ENCODE data around the gene RER1. TPM values are rescaled to one million over a fixed set of nuclear protein-coding genes. Genes with fewer than 3 reads are reported as not detected.

Gene RER1
- total RNA-seq, 1 donor from 2014 or later, result 133 TPM

- Histone ChIP-seq H3K4me3 (no peak overlapping the region), H3K9me3 (no peaks in the 10 kb centered on the region), H3K36me3 (peaks cover 85% of the 10 kb centered on the region), H3K4me1 (peaks cover 23% of the 10 kb centered on the region), H3K27me3 (ENCODE audit: low read depth) (no peaks in the 10 kb centered on the region), H3K27ac (no peak overlapping the region)
- ATAC-seq (no peak), DNase-seq (no peak)
- intact Hi-C loops (cut with DNase I), result no loop called here
- TF ChIP-seq, protein P1, sequence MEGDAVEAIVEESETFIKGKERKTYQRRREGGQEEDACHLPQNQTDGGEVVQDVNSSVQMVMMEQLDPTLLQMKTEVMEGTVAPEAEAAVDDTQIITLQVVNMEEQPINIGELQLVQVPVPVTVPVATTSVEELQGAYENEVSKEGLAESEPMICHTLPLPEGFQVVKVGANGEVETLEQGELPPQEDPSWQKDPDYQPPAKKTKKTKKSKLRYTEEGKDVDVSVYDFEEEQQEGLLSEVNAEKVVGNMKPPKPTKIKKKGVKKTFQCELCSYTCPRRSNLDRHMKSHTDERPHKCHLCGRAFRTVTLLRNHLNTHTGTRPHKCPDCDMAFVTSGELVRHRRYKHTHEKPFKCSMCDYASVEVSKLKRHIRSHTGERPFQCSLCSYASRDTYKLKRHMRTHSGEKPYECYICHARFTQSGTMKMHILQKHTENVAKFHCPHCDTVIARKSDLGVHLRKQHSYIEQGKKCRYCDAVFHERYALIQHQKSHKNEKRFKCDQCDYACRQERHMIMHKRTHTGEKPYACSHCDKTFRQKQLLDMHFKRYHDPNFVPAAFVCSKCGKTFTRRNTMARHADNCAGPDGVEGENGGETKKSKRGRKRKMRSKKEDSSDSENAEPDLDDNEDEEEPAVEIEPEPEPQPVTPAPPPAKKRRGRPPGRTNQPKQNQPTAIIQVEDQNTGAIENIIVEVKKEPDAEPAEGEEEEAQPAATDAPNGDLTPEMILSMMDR (IDR thresholded peaks at IDR 0.05), result no peak
These were observed 5.5 kb downstream of the RER1 start for GRCh38 chr1:2397007-2397679.

- Histone ChIP-seq H3K27ac (no peak overlapping the region), H3K9me3 (no peaks in the 10 kb centered on the region), H3K27me3 (ENCODE audit: low read depth) (no peaks in the 10 kb centered on the region), H3K4me3 (no peak overlapping the region), H3K36me3 (peaks cover 94% of the 10 kb centered on the region), H3K4me1 (peaks cover 6% of the 10 kb centered on the region)
- DNase-seq, result no peak
- no peak for ATAC-seq
- intact Hi-C loops (cut with DNase I), result no loop called here
- TF ChIP-seq, protein P1 (IDR thresholded peaks at IDR 0.05), result no peak
These were observed 7.2 kb downstream of the RER1 start for GRCh38 chr1:2398871-2399270.

DNA sequence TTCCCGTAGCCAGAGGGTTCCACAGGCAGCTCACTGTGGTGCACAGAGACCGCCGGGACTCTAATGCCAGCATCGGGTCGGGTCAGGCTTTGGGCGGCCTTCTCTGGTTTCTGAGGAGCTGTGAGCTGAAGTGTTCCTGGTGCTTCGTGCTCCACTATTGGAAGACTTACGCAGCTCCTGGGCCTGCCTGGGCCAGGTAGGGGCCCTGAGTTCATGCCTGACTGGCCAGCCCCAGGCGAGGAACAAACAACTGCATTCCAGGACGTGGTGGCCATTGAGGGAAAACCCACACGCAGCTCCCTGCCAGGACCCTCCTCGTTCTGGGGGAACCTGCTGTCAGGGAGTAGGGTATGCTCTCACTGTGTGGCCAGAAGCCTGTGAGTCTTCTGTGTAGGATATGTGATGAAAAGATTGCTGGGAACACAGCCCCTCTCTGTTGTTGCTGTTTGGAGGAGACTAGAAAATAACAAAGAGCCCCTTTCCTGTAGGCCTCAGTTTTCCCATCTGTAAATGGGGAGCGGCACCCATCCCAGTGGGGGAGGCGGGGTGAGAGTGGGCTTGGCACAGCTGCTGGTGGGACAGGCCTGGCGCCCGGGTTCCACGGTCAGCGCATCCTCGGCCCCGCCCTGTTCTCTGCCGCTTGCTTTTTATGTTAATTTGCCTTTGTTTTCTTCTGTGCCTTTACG is 8.4 kb downstream of the RER1 start:
- no peaks in the 10 kb centered on the region for H3K4me1 ChIP-seq
- no peak for ATAC-seq
- no peak overlapping the region for H3K4me3 ChIP-seq
- TF ChIP-seq, protein P1 (IDR thresholded peaks at IDR 0.05), result no peak
- H3K27me3 ChIP-seq (ENCODE audit: low read depth), result no peaks in the 10 kb centered on the region
- no peaks in the 10 kb centered on the region for H3K9me3 ChIP-seq
- H3K27ac ChIP-seq, result no peak overlapping the region
- DNase-seq, result no peak
- H3K36me3 ChIP-seq, result peaks cover 96% of the 10 kb centered on the region
- intact Hi-C loops (cut with DNase I), result no loop called here

- TF ChIP-seq, protein P1 (IDR thresholded peaks at IDR 0.05), result no peak
- DNase-seq (no peak), ATAC-seq (no peak)
- no peak overlapping the region for H3K4me3 ChIP-seq
- H3K36me3 ChIP-seq, result peaks cover 96% of the 10 kb centered on the region
- no peak overlapping the region for H3K27ac ChIP-seq
- intact Hi-C loops (cut with DNase I), result no loop called here
- no peaks in the 10 kb centered on the region for H3K4me1 ChIP-seq
- H3K9me3 ChIP-seq, result no peaks in the 10 kb centered on the region
- no peaks in the 10 kb centered on the region for H3K27me3 ChIP-seq (ENCODE audit: low read depth)
These were observed 8.9 kb downstream of the RER1 start for GRCh38 chr1:2400576-2400909.

DNA sequence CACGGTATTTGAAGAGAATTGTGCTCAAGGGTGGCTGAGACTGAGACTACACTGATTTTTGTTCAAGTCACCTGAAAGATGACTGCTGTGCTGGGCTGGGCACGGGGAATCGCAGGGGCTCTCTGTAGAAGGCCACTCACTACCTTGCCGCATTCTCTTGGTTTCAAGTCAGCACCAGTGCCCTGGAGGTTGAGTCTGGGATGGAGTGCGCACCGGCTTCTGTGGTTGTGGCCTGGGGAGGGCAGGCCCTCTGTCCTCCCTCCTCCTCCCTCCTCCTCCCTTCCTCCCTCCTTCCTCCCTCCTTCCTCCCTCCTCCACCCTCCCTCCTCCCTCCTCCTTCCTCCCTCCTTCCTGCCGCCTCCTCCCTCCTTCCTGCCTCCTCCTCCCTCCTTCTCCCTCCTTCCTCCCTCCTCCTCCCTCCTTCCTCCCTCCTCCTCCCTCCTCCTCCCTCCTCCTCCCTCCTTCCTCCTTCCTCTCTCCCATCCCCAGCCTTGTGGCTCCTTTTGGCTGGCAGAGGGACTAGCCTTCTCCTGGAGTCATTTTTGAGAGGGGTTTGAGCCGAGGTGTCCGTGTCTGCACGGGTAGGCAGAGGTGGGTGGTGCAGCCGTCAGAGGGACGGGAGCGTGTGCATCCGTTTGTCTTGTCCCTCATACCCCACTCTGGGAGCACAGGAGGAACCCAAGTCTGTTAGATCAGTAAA is 9.5 kb downstream of the RER1 start:
- Histone ChIP-seq H3K4me3 (no peak overlapping the region), H3K9me3 (no peaks in the 10 kb centered on the region), H3K27me3 (ENCODE audit: low read depth) (no peaks in the 10 kb centered on the region), H3K27ac (no peak overlapping the region), H3K36me3 (peaks cover 96% of the 10 kb centered on the region), H3K4me1 (no peaks in the 10 kb centered on the region)
- TF ChIP-seq, protein P1 (IDR thresholded peaks at IDR 0.05), result no peak
- intact Hi-C loops (cut with DNase I), result no loop called here
- DNase-seq, result no peak
- no peak for ATAC-seq

All from lower lobe of right lung (tissue), 2 donors.